ENCODE measurements around the gene KIAA1549.

KIAA1549 gene

DNA sequence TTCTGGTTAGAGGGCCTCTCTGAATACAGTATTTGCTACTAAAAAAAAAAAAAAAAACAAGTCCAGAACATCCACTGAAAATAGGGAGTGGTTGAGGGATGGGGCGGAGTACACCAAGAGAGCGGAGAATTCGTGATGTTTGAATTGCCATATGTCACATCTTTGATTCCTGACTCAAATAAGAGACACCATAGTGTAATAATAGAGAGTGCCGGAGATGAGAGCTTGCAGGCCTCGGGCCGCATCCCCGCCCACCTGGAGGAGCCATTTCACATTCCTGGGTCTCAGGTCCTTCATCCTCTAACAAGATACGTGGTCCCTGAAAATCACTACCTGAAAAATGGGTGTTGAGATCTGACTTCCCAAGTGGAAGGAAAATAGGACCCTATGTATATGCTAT is 46.8 kb downstream of the KIAA1549 start:
- no peak for DNase-seq
- Histone ChIP-seq H3K27me3 (no peaks in the 10 kb centered on the region), H3K4me3 (ENCODE audit: low read depth, low read length) (peak overlapping the region; percentile 31), H3K36me3 (peaks cover 5% of the 10 kb centered on the region; the same call in 1 of the 2 replicates), H3K4me1 (peaks cover 17% of the 10 kb centered on the region), H3K9me3 (no peaks in the 10 kb centered on the region)
- TF ChIP-seq, protein P1, sequence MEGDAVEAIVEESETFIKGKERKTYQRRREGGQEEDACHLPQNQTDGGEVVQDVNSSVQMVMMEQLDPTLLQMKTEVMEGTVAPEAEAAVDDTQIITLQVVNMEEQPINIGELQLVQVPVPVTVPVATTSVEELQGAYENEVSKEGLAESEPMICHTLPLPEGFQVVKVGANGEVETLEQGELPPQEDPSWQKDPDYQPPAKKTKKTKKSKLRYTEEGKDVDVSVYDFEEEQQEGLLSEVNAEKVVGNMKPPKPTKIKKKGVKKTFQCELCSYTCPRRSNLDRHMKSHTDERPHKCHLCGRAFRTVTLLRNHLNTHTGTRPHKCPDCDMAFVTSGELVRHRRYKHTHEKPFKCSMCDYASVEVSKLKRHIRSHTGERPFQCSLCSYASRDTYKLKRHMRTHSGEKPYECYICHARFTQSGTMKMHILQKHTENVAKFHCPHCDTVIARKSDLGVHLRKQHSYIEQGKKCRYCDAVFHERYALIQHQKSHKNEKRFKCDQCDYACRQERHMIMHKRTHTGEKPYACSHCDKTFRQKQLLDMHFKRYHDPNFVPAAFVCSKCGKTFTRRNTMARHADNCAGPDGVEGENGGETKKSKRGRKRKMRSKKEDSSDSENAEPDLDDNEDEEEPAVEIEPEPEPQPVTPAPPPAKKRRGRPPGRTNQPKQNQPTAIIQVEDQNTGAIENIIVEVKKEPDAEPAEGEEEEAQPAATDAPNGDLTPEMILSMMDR (IDR thresholded peaks at IDR 0.05; ENCODE audit: low read depth, low read length) = no peak

DNA sequence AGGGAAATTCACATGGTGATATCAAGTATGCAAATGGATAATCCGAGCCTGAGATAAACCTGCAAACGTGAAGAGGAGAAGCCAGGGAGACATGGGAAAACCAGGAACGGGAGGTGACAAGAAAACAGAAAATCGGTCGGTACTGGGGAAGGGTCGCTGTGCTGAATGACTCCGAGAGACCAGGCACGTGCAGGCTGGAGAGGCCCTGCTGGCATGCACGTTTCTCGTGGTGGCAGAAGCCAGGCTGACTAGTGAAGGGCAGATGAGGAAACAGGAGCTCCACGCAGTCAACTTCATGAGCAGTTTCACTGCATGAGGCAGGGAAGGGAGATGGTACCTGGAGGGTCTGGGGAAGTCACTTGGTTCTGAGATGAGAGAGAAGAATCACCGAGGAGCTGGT is 48.3 kb downstream of the KIAA1549 start:
- TF ChIP-seq, protein P1 (IDR thresholded peaks at IDR 0.05; ENCODE audit: low read depth, low read length) = no peak
- H3K36me3 ChIP-seq = peaks cover 5% of the 10 kb centered on the region; the same call in 1 of the 2 replicates
- no peaks in the 10 kb centered on the region for H3K27me3 ChIP-seq
- DNase-seq = no peak
- H3K4me1 ChIP-seq = peaks cover 17% of the 10 kb centered on the region
- no peak overlapping the region for H3K4me3 ChIP-seq (ENCODE audit: low read depth, low read length)
- no peaks in the 10 kb centered on the region for H3K9me3 ChIP-seq

DNA sequence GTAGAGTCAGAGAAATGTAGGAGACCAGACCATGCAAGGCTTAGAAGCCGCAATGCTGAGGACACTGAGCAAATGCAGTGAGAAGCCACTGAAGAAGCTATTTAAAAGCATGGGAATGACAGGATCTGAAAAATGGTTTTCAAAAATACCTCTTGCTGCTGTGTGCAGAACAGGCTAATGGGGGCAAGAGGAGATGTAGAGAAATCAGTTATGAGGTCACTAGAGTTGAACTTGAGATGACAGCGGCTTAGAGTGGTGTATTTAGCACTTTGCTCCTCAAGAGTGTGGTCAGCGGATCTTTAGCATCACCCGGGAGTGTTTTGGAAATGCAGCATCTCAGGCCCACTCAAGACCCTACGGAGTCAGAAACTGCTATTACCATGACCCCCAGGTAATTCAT is 48.8 kb downstream of the KIAA1549 start:
- Histone ChIP-seq H3K9me3 (no peaks in the 10 kb centered on the region), H3K27me3 (no peaks in the 10 kb centered on the region), H3K36me3 (peaks cover 5% of the 10 kb centered on the region; the same call in 1 of the 2 replicates), H3K4me3 (ENCODE audit: low read depth, low read length) (no peak overlapping the region), H3K4me1 (peaks cover 17% of the 10 kb centered on the region)
- TF ChIP-seq, protein P1 (IDR thresholded peaks at IDR 0.05; ENCODE audit: low read depth, low read length) = no peak
- DNase-seq = no peak

DNA sequence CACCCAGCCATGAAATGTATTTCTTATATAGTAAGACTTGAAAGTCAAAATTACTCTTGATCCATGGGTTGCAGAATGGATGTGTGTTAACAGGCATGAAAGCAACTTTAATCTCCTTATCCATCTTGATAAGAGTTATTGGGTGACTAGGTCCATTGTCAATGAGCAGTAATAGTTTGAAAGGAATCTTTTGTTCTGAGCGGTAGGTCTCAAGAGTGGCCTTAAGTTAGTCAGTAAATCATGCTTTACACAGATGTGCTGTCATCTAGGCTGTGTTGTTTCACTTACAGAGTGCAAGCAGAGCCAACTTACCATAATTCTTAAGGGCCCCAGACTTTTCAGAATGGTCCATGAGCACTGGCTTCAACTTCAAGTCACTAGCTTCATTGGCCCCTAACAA is 51.2 kb downstream of the KIAA1549 start:
- DNase-seq = no peak
- H3K4me3 ChIP-seq (ENCODE audit: low read depth, low read length) = no peak overlapping the region
- no peaks in the 10 kb centered on the region for H3K27me3 ChIP-seq
- H3K4me1 ChIP-seq = peaks cover 5% of the 10 kb centered on the region; the same call in 1 of the 2 replicates
- peaks cover 5% of the 10 kb centered on the region; the same call in 1 of the 2 replicates for H3K36me3 ChIP-seq
- H3K9me3 ChIP-seq = no peaks in the 10 kb centered on the region
- TF ChIP-seq, protein P1 (IDR thresholded peaks at IDR 0.05; ENCODE audit: low read depth, low read length) = no peak

- TF ChIP-seq, protein P1 (IDR thresholded peaks at IDR 0.05; ENCODE audit: low read depth, low read length) = no peak
- Histone ChIP-seq H3K4me1 (0 out of 2 replicates have a peak, but pooled peaks cover 4% of the 10 kb centered on the region), H3K27me3 (no peaks in the 10 kb centered on the region), H3K36me3 (peaks cover 5% of the 10 kb centered on the region; the same call in 1 of the 2 replicates), H3K9me3 (no peaks in the 10 kb centered on the region), H3K4me3 (ENCODE audit: low read depth, low read length) (no peak overlapping the region)
- DNase-seq = no peak
Measured at GRCh38 chr7:138926241-138926612, 55.0 kb downstream of the KIAA1549 start.

GRCh38 chr7:138924501-138925225 is 56.5 kb downstream of the KIAA1549 start:
- H3K4me1 ChIP-seq = 0 out of 2 replicates have a peak, but pooled peaks cover 4% of the 10 kb centered on the region
- no peak overlapping the region for H3K4me3 ChIP-seq (ENCODE audit: low read depth, low read length)
- H3K36me3 ChIP-seq = no peaks in the 10 kb centered on the region
- no peak for DNase-seq
- TF ChIP-seq, protein P1 (IDR thresholded peaks at IDR 0.05; ENCODE audit: low read depth, low read length) = no peak
- no peaks in the 10 kb centered on the region for H3K9me3 ChIP-seq
- no peaks in the 10 kb centered on the region for H3K27me3 ChIP-seq
